NCI-H2196 treated with DMSO at 0.1 percent for 48 hours (cell line): Measurements from ENCODE around the gene PRKAA2.

Source experiments
- DNase-seq: peaks from one replicate; lab custom pipeline; 2025; ENCODE audit not compliant: unreplicated experiment; lab: John Stamatoyannopoulos, UW

PRKAA2 gene

DNA sequence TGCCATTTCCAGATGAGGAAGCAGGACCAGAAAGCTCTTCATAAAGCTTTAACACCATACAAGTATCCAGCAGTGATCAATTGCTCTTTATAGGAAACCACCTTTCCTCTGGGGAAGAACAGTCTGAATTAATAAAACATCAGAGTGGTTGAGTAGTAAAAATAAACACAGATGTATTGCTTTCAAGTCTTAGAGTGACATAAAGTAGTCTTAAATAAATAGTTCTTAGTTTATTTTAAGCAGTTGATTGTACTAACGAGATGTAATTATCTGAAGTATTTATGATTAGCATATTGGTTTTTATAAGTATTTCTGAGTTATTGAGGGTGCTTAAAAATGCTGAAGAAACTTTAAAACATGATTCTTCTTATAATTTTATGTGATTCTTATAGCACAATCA is 67.0 kb downstream of the PRKAA2 start:
- no peak for DNase-seq

DNA sequence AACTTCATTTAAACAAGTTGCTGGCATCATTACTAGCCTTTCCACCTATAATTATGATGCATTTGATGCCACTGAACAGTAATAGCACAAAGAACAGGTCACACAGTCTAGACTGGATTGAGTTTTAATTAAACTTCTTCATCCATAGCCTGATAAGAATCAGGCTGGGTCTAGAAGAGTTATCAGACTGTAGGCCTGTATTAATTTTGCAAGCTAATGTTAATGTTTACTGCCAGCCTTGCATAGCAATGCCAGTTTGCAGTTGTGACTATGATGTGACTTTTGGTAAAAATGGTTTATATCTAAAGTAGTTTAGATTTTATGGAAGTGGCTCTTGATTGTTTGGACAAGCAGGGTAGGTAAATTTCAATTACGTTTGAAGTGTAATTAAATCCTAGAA is 68.0 kb downstream of the PRKAA2 start:
- peak; percentile 2 for DNase-seq

DNA sequence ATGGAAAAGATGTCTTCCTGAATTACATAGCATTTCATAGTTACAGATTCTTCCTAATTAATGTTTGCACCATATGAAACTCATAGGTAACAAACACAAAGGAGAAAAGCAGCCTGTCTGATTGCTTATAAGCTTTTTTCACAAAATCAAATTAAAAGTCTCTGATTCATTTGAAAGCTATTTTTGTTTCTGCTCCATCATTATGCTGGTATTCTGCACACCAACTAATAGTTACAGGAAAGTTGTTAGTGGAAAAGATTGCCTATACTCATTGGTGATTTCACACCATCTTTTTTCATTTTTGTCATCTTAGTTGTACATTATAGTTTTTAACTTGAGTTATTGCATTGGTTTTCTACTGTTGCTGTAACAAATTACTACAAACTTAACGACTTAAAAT is 70.0 kb downstream of the PRKAA2 start:
- no peak for DNase-seq

DNA sequence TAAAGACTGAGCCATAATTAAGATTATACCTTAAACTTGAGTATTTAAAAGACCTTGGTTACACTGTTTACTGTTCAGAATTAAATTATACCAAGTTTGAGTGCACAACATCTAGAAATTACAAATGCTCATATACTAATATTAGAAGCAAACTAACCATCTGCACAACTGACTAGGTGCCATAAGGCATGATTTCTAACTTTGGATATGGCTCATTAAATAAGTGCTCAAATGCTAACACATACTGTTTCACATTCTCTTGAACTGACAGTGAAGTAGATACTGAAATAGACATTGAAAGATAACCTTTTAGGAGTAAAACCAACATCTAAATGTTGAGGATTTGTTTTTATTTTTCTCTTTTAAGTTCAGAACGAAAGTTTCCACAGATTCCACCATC is 74.1 kb downstream of the PRKAA2 start:
- no peak for DNase-seq

DNA sequence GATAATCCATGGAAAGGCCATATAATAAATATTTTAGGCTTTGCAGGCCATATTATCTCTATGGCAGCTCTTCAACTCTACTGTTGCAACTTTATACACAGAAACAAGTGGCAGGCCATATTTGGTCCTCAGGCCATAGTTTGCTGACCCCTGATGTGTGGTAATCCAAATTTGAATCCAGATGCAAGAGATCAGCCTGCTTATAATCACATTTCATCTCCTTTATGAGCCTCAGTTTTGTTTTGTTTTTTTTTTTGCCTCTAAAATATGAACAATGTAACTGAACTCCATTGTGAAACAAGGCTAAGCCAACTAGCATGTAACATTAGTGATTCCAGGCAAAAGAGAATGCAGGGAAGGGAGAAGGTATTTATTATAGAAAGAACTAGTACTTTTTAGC is 81.6 kb downstream of the PRKAA2 start:
- DNase-seq: no peak

DNA sequence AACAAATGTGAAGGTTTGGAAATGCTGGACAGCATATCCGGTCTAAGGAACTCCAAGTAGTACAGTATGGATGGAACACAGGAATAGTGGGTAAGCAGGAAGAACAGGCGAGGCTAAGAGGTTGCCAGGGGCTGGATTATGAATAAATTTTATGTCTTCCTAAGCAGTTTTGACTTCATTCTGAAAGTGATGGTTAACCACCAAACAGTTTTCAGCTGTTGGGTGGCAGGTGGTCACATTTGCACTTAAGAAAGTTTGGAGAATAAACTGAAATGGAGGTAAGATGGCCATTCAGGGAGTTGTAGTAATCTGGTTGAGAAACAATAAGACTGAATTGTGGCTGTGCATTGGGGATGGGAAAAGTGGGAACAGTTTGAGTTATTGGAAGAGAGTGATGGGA is 83.8 kb downstream of the PRKAA2 start:
- DNase-seq: no peak

DNA sequence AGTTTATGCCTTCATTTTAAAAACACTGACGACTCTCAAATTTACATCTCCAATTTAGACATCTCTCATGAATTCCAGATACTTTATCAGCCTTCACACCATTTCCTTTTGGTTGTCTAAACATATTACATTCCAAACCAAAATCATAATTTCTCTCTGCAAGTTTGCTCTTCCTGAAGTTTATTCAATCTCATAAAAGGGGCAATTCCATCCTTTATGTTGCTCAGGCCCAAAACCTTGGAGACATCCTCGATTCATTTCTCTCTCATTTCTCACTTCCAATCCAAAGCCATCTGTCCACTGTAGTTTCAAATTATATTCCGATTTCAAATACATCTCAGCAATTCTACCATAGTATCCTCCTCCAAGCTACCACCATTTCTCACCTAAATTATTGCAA is 100.1 kb downstream of the PRKAA2 start:
- DNase-seq: no peak

DNA sequence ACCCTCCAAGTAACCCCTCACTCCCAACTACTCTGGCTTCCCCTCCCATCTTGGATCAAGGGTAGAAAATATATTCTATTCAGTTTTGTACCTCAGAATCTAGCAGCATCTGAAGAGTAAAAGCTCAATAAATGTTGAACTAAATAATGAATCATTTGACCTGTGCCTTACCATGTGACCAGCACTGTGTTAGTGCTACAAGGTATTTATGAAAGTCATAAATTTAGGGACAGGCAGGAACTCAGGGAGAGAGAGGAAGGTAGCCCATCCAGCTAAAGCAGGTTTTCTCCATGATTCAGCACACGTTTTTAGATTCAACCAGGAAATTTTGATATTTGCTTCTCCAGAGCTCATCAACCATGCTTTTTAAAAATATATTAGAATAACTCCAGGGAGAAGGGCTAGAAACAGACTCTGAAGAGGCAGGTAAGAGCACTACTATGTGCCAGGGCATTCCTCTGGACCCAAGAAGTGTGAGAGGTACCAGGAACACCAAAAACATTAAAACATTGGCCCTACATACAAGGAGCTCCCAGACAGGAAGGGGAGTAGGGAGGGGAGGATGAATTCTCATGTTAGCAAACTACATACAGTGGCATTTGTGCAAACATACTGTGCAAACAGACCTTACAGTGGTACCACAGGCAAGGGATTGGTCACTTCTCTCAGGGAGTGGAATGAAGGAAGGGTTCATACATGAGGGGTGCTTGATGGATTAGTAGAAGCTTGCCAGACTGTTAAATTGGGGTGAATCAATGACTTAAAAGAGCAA is 109.8 kb downstream of the PRKAA2 start:
- no peak for DNase-seq

DNA sequence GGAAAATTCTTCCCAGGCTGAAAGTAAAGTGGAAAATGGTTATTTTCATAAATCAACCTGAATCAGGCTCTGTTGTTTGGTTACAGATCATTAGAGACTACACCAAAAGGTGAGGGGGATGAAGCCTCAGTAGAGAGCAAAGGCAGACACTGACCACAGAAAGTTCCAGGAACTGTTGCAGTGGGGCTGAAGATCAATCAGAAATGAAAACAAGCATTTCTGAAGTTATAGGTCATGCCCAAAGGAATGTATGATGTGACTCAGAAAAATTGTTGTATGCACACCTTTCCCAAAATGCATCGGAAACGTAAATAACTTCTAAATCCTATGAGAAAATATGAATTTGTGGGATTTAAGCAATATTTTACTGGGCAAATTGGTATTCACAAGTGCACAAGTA is 110.8 kb downstream of the PRKAA2 start:
- no peak for DNase-seq

DNA sequence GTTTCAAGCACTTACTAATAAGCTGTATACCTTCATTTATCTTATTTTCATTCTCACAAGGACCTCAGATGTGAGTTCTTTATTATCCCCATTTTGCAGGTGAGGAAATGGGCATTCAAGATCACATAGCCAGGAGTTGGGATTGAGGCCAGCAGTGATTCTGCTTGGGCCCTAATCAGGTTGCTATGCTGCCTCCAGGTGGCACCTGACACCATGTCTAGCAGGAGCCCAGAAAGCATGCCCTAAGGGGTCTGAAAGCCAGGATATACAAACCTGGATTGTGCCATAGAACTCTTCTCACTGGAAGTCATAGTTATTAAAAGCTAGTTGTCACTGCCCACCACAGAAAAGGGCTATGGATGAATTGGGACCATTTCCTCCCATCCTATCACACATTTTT is 113.0 kb downstream of the PRKAA2 start:
- DNase-seq: peak; percentile 36

DNA sequence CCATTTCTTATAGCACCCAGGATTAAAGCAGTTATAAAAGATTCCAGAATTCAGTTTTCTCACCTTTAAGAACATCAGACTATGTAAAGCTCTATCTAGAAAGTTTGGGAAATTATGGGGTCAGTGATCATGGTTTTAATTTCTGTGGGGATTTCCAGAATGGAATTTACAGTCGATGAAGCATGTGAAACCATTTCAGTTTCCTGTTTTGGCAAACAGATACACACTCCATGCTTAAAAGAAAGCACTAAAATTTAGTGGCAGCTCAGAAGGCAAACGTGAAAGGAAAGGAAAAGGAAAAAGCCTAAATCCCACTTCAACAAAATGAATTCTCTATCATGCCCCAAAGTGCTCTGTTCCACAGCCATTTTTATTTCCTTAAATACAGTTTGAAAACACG is 113.7 kb downstream of the PRKAA2 start:
- no peak for DNase-seq
